Esophagus squamous epithelium (tissue), 5 donors: ENCODE data around the gene BIVM. TPM values are rescaled to one million over a fixed set of nuclear protein-coding genes. Genes with fewer than 3 reads are reported as not detected.

Experiments used
- DNase-seq: peaks from one replicate; lab custom pipeline; 2025; lab: John Stamatoyannopoulos, UW
- H3K27ac ChIP-seq, 4 donors: fragments of 200-600 bp; sonication (generic); one replicate each; pipeline ENCODE4 v1.5.1; 2016 to 2019; ENCODE audit warnings: mild to moderate bottlenecking in 1 of 4
- H3K27me3 ChIP-seq, 4 donors: fragments of 200-600 bp; sonication (generic); 1 replicate in 3 of 4; 2 replicates in 1 of 4; pipeline versions ENCODE4 v1.5.1 to v1.6.0; 2017 to 2021; ENCODE audit warnings: antibody characterized with exemption in 1 of 4
- H3K36me3 ChIP-seq, 3 donors: fragments of 200-600 bp; sonication (generic); one replicate each; pipeline ENCODE4 v1.5.1; 2016 to 2019
- H3K4me1 ChIP-seq, 3 donors: fragments of 200-600 bp; sonication (generic); one replicate each; pipeline ENCODE4 v1.5.1; 2017 to 2019
- H3K4me3 ChIP-seq, 4 donors: fragments of 200-600 bp; sonication (generic); 1 replicate in 3 of 4; 2 replicates in 1 of 4; pipeline ENCODE4 v1.5.1; 2016 to 2019; ENCODE audit warnings: mild to moderate bottlenecking in 2 of 4, moderate library complexity in 1 of 4
- H3K9me3 ChIP-seq, 3 donors: fragments of 200-600 bp; sonication (generic); one replicate each; pipeline ENCODE4 v1.5.1; 2016 to 2019
- POLR2A ChIP-seq, 4 donors: fragments of 450-650 bp; IDR thresholded peaks; one replicate each; pipeline ENCODE4 v1.6.1; 2017; ENCODE audit warnings: antibody characterized with exemption in 4 of 4, mild to moderate bottlenecking in 4 of 4, moderate library complexity in 3 of 4
- WGBS, 2 donors: methylation state at CpG; one replicate each; pipeline ENCODE4 v1.1.5; 2018; 5-methylcytosine and 5-hydroxymethylcytosine counted together
- intact Hi-C: fragments of 100-400 bp; cut with DNase I; formaldehyde crosslinking; loops from one replicate; pipeline ENCODE4 v1.15.0; 2022
- total RNA-seq, 4 donors: library from RNA; depleted of rRNA; stranded (reverse); fragments of >200 nt; gene quantifications; one replicate each; pipeline ENCODE4 v1.1.0, GENCODE V29; 2016
- TF ChIP-seq, protein P1 (sequence below), 6 experiments: fragments of 450-650 bp in 4 of 6; fragments of 200-600 bp in 2 of 6; sonication (generic) in 2 of 6; IDR thresholded peaks; one replicate each; pipeline ENCODE4 v1.5.1; 2016 to 2019; ENCODE audit warnings: antibody characterized with exemption in 6 of 6, mild to moderate bottlenecking in 4 of 6, moderate library complexity in 4 of 6
- donor health status: DM: yes; HTN: yes; CAD: no.

Gene BIVM
- total RNA-seq, 4 donors from 2014 or later: 6.4 to 17.5 (median 9.8) TPM

- intact Hi-C loops: no loop called here
- Histone ChIP-seq H3K27me3 (no peaks in the 10 kb centered on the region), H3K36me3 (peaks cover 0 to 95% (median 50%) of the 10 kb centered on the region in 3 donors)
Measured at GRCh38 chr13:102868366-102868936, 69.5 kb downstream of the BIVM start.

GRCh38 chr13:102869948-102870676 is 71.2 kb downstream of the BIVM start:
- TF ChIP-seq, protein P1, sequence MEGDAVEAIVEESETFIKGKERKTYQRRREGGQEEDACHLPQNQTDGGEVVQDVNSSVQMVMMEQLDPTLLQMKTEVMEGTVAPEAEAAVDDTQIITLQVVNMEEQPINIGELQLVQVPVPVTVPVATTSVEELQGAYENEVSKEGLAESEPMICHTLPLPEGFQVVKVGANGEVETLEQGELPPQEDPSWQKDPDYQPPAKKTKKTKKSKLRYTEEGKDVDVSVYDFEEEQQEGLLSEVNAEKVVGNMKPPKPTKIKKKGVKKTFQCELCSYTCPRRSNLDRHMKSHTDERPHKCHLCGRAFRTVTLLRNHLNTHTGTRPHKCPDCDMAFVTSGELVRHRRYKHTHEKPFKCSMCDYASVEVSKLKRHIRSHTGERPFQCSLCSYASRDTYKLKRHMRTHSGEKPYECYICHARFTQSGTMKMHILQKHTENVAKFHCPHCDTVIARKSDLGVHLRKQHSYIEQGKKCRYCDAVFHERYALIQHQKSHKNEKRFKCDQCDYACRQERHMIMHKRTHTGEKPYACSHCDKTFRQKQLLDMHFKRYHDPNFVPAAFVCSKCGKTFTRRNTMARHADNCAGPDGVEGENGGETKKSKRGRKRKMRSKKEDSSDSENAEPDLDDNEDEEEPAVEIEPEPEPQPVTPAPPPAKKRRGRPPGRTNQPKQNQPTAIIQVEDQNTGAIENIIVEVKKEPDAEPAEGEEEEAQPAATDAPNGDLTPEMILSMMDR (IDR thresholded peaks at IDR 0.05): no peak
- TF ChIP-seq POLR2A (IDR thresholded peaks at IDR 0.05): no peak
- peaks cover 0 to 95% (median 40%) of the 10 kb centered on the region in 3 donors for H3K36me3 ChIP-seq
- H3K27ac ChIP-seq: no peak overlapping the region
- peaks cover 0 to 11% (median 0%) of the 10 kb centered on the region in 3 donors for H3K4me1 ChIP-seq
- no peaks in the 10 kb centered on the region for H3K9me3 ChIP-seq
- 39 to 56% methylated on average over 5 of the region's 5 CpGs for WGBS, 2 donors
- H3K27me3 ChIP-seq: no peaks in the 10 kb centered on the region
- intact Hi-C loops: no loop called here
- no peak overlapping the region for H3K4me3 ChIP-seq
- DNase-seq: no peak

More at GRCh38 chr13:102868366-102868936, 69.5 kb downstream of the BIVM start:
- H3K4me3 ChIP-seq: no peak overlapping the region
- no peak for DNase-seq
- 92 to 93% methylated on average over 5 of the region's 5 CpGs for WGBS, 2 donors
- H3K9me3 ChIP-seq: no peaks in the 10 kb centered on the region
- H3K4me1 ChIP-seq: peaks cover 0 to 26% (median 0%) of the 10 kb centered on the region in 3 donors
- no peak overlapping the region for H3K27ac ChIP-seq
- TF ChIP-seq, protein P1 (IDR thresholded peaks at IDR 0.05): no peak
- TF ChIP-seq POLR2A (IDR thresholded peaks at IDR 0.05): no peak

DNA sequence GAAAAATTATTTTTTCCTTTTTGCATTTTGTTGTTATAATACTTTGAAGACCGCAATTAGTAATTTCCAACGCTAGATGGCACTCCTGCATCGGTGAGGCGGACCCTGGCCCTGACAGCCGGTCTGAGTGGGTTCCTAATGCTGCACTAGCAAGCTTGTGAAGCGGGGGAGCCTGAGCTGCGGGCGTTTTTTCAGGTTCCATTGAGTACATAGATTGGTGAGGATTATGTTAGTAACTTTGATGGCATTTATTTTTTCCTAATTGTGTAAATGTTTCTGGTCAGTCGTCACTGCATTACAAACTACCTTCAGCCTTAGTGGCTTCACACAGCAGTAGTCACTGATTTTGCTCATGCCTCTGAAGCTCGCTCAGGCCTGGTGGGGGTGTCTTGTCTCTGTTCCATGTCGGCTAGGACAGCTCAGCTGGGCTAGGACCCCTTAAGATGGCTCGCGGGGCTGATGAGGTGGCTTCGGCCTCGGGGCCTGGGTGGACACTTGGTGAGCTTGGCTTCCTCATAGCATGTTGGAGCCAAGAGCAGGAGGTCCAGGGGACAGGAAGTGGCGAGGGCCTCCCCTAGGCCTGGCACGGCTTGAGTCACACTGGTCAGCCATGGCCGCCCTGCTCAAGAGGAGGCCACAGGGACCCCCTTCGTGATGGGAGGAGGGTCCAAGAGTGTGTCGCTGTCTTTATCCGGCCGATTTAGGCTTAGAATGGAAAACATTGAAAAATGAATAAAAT is 71.9 kb downstream of the BIVM start:
- Histone ChIP-seq H3K4me3 (no peak overlapping the region), H3K27ac (no peak overlapping the region), H3K27me3 (no peaks in the 10 kb centered on the region), H3K36me3 (peaks cover 3 to 95% (median 37%) of the 10 kb centered on the region in 3 donors), H3K9me3 (no peaks in the 10 kb centered on the region), H3K4me1 (peaks cover 0 to 11% (median 0%) of the 10 kb centered on the region in 3 donors)
- no peak for DNase-seq
- TF ChIP-seq, protein P1 (IDR thresholded peaks at IDR 0.05): peak; percentile 20 to 68 (median 62)
- no peak for TF ChIP-seq POLR2A (IDR thresholded peaks at IDR 0.05)
- intact Hi-C loops: no loop called here
- WGBS, 2 donors: 41 to 44% methylated on average over 16 of the region's 22 CpGs

GRCh38 chr13:102872131-102872530 is 73.2 kb downstream of the BIVM start:
- TF ChIP-seq POLR2A (IDR thresholded peaks at IDR 0.05): no peak
- TF ChIP-seq, protein P1 (IDR thresholded peaks at IDR 0.05): no peak
- H3K36me3 ChIP-seq: peaks cover 6 to 95% (median 33%) of the 10 kb centered on the region in 3 donors
- WGBS, 2 donors: 90 to 92% methylated on average over 7 of the region's 7 CpGs
- H3K27me3 ChIP-seq: no peaks in the 10 kb centered on the region
- no peak for DNase-seq
- no peaks in the 10 kb centered on the region for H3K9me3 ChIP-seq
- intact Hi-C loops: no loop called here
- peaks cover 0 to 11% (median 0%) of the 10 kb centered on the region in 3 donors for H3K4me1 ChIP-seq
- no peak overlapping the region for H3K27ac ChIP-seq
- H3K4me3 ChIP-seq: no peak overlapping the region
